A204.1 (cell line): ENCODE measurements around the gene BIVM.
A peak's percentile ranks its signal among the peaks of the same experiment; 100 is the strongest.
"Not testable (repeated sequence)": the region's sequence is repeated elsewhere in the genome, so short reads cannot be mapped to it uniquely, and the experiment has no call there.

Experiments
- FAIRE-seq: peaks from 2 replicates; lab custom pipeline; 2012; peaks lifted over from hg19 to GRCh38; lab: Jason Lieb, UNC

The BIVM gene

GRCh38 chr13:102798581-102799425, at the start of gene BIVM, which contains the start of gene POGLUT2:
BIVM (plus strand) TSS chr13:102799119; CDS start chr13:102807268, 8,149 bp downstream.
POGLUT2 (minus strand) TSS chr13:102798976; CDS start chr13:102798670, 306 bp downstream.
- peak; percentile 91 for FAIRE-seq

- FAIRE-seq, result no peak
These were observed 47.0 kb upstream of the BIVM start for GRCh38 chr13:102751886-102752285.

GRCh38 chr13:102757006-102757405, 41.9 kb upstream of the BIVM start:
- FAIRE-seq, result no peak

- no peak for FAIRE-seq
These were observed 40.1 kb upstream of the BIVM start for GRCh38 chr13:102758842-102759241.

GRCh38 chr13:102761071-102761470, 37.8 kb upstream of the BIVM start:
- FAIRE-seq, result no peak

- no peak for FAIRE-seq
These were observed 35.2 kb upstream of the BIVM start for GRCh38 chr13:102763741-102764140.

- no peak for FAIRE-seq
These were observed 30.0 kb upstream of the BIVM start for GRCh38 chr13:102768909-102769308.

- no peak for FAIRE-seq
These were observed 29.2 kb upstream of the BIVM start for GRCh38 chr13:102769679-102770078.

- no peak for FAIRE-seq
These were observed 28.5 kb upstream of the BIVM start for GRCh38 chr13:102770435-102770834.

- no peak for FAIRE-seq
These were observed 27.4 kb upstream of the BIVM start for GRCh38 chr13:102771298-102772041.

GRCh38 chr13:102772042-102772425, 26.9 kb upstream of the BIVM start:
- FAIRE-seq, result no peak

GRCh38 chr13:102773441-102774213, 25.3 kb upstream of the BIVM start, which contains the start of gene TEX30:
TEX30 (minus strand) TSS chr13:102773786; CDS start chr13:102770026, 3,760 bp downstream.
- no peak for FAIRE-seq

- no peak for FAIRE-seq
These were observed 24.7 kb upstream of the BIVM start for GRCh38 chr13:102774214-102774568.

GRCh38 chr13:102774591-102775520, 24.1 kb upstream of the BIVM start:
- no peak for FAIRE-seq

GRCh38 chr13:102776271-102776670, 22.6 kb upstream of the BIVM start:
- FAIRE-seq, result no peak

- FAIRE-seq, result no peak
These were observed 21.2 kb upstream of the BIVM start for GRCh38 chr13:102777736-102778135.

GRCh38 chr13:102779436-102780159, 19.3 kb upstream of the BIVM start:
- FAIRE-seq, result no peak

GRCh38 chr13:102780656-102781055, 18.3 kb upstream of the BIVM start:
- FAIRE-seq, result not testable (repeated sequence)

GRCh38 chr13:102781591-102781990, 17.3 kb upstream of the BIVM start:
- FAIRE-seq, result no peak

GRCh38 chr13:102784483-102784882, 14.4 kb upstream of the BIVM start:
- FAIRE-seq, result no peak

GRCh38 chr13:102788683-102789082, 10.2 kb upstream of the BIVM start:
- no peak for FAIRE-seq
